GM21447 (cell line): ENCODE data around the gene RAPGEF1.

Experiments
- ATAC-seq: cut with Tn5 transposase; IDR thresholded peaks from one replicate; pipeline ENCODE4 v1.9.1; 2021; ENCODE audit not compliant: unreplicated experiment

RAPGEF1 gene

DNA sequence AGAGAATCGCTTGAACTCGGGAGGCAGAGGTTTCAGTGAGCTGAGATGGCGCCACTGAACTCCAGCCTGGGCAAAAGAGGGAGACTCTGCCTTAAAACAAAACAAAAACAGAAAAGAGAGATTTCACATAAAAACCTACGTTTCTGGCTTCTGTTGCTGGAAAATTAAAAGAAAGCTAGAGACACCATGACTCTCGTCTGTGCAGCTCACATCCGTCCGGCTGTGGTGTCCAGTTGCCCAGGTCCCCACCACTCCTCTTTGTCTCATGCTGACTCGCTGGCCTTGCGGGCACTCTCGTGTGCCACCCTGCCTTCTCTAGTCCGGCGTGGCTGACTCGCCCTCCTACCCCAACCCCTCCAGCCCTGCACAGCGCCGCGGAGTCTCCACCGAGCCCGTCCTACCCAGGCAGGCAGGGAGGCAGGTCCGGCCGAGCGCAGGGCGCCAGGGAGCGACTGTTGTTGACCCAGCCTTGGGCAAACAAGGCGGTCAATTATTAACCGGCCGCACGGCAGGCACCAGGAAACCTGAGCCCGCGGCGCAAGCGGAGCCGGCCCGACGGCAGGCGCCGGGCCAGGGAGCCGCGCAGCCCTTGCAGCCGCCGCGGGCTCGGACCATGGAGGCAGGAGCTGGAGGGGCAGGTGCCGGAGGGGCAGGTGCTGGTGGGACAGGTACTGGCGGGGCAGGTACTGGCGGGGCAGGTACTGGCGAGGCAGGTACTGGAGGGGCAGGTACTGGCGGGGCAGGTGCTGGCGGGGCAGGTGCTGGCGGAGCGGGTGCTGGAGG lies 194.7 kb downstream of the RAPGEF1 start, which contains the start of gene PRRT1B:
Gene PRRT1B (plus strand): TSS at position 521 of the 783 bp plus-strand sequence. CDS start 93 bp downstream, at position 614.
- no peak for ATAC-seq

DNA sequence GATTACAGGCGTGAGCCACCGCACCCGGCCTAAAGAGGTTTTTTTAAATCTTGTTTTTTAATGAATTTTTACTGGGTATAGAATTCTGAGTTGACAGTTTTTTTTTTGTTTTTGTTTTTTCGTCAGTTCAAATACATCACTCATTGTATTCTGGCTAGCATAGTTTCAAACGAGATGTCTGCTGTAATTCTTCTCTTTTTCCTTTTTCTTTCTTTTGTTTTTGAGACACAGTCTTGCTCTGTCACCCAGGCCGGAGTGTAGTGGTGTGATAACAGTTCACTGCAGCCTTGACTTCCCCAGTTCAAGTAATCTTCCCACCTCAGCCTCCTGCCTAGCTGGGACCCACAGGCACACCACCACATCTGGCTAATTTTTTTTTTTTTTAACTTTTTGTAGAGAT lies 196.7 kb downstream of the RAPGEF1 start:
- ATAC-seq, result no peak

- no peak for ATAC-seq
Observed at GRCh38 chr9:131539223-131539923, 200.5 kb downstream of the RAPGEF1 start.

GRCh38 chr9:131537946-131538345 lies 201.9 kb downstream of the RAPGEF1 start:
- ATAC-seq, result no peak

GRCh38 chr9:131534721-131535237 lies 205.1 kb downstream of the RAPGEF1 start:
- no peak for ATAC-seq

DNA sequence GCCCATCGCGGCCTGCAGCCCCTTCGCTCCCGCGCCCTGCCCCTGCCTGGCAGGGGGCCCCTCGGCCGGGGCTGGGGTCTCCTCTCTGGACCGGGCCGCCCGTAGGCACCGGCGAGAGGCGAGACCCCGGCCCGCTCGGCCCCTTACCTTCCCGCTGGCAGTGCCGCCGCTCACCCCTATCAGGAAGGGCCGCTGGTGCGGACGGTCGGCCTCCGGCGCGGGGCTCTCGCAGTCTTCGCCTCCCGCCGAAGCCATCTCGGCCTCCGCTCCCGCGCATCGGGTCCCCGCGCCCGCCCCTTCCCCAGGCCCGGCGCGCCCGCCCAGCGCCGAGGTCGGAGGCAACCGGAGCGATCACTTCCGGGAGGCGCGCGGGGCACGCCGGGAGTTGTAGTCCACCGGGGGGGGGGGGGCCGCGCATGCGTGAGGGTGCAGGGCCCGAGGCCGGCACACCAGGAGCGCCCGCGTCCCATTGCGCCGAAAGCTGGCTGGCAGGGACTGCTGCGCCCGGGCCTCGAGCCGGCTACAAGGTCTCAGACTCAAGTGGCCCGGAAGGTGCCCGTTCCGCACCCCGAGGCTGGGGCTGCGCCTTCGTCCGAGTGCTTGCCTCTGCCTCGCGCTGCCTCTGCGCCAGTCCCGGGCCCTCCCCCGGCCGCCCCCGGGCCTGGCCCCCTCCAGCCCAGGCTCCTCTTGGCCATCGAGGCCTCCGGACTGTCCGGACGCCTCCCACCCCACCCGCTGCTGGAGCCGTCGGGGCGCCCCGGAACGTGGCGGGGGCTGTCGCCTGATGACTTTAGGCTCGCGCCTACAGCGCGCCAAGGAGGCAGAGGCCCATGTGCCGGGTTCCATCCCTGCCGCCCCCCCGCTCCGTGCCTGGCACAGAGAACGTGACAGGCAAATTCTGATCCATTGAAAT lies 208.7 kb downstream of the RAPGEF1 start, which contains the start of gene UCK1:
Gene UCK1 (minus strand): TSS at position 344 of the 913 bp plus-strand sequence. CDS start 89 bp downstream, at position 255.
- peak; percentile 75 for ATAC-seq

- peak; percentile 23 for ATAC-seq
Observed at GRCh38 chr9:131530546-131530919, 209.3 kb downstream of the RAPGEF1 start.

GRCh38 chr9:131529597-131530545 lies 210.0 kb downstream of the RAPGEF1 start:
- ATAC-seq, result no peak

DNA sequence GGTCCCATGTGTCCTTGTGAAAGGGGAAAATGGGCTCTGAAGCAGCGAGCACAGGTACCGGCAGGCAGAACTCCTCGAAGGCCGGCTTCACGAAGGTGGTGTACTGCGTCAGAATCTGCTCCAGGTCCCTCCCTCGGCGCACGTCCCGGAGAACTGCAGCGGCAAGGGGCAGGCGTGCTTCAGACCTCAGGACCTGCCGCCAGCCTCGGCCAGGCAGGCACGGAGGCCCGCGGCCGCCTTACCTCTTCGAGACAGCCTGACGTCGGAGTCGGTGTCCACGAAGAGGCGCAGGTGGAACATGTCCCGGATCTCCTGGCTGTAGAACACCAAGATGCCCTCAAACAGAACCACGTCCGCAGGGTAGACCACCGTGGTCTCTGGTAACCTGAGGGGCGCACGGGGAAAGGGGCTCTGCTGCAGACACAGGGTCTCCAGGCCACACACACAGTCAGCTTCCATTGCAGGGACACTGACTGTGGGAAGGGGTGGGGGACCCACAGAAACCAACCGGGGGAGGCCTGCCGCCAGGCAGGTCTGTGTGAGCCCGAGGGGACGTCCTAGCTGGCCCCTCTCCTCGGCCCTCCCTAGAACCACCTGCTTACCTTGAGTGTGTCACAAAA lies 210.9 kb downstream of the RAPGEF1 start:
- no peak for ATAC-seq

DNA sequence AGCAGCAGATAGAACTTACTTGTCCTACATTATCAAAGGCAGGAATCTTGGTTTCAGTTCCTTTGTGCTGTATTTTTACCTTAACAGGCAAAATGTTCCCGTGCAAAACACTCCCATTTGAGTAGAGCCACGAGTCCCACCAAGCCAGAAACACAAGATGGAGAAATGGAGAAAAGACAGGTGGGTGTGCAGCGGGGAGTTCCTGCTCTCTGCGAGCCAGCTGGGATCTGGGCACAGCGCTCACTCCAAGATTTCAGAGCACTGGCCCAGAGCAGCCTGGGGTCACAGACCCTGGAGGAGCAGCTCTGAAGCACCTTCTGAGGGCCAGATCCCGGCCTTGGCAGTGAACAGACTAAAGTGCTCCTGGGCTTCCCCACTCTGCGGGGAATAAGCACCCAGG lies 211.7 kb downstream of the RAPGEF1 start:
- ATAC-seq, result no peak
